Common myeloid progenitor, CD34-positive (primary cell): ENCODE measurements around the gene FAHD1.
A peak's percentile ranks its signal among the peaks of the same experiment; 100 is the strongest.

Experiments
- CTCF ChIA-PET: fragments of 350-600 bp; sonication (Branson Sonifier 250); formaldehyde crosslinking; loops from one replicate; lab custom pipeline; 2021; ENCODE audit warnings: antibody characterized with exemption; lab: Charles Lee
- POLR2A ChIA-PET: fragments of 350-600 bp; sonication (Branson Sonifier 250); formaldehyde crosslinking; loops from one replicate; lab custom pipeline; 2021; ENCODE audit warnings: antibody characterized with exemption; lab: Charles Lee
- DNase-seq, 3 donors: peaks; one replicate each; pipeline versions ENCODE4 v3.0.0 to v3.0.0-alpha.2; 2013
- H3K27ac ChIP-seq, 2 experiments: 1 replicate in 1 of 2; 2 replicates in 1 of 2; pipeline ENCODE4 v1.7.0; 2013; ENCODE audit warnings: inconsistent platforms in 2 of 2, low read length in 2 of 2, mild to moderate bottlenecking in 2 of 2, low read depth in 1 of 2, moderate library complexity in 1 of 2; ENCODE audit not compliant: severe bottlenecking in 2 of 2, insufficient read depth in 1 of 2, poor library complexity in 1 of 2
- H3K27me3 ChIP-seq, 5 experiments: replicated peaks in 2 of 5; 1 replicate in 3 of 5; 2 replicates in 2 of 5; pipeline versions ENCODE4 v1.6.1 to v1.7.0; 2013; ENCODE audit warnings: low read length in 4 of 5, mild to moderate bottlenecking in 2 of 5, moderate library complexity in 2 of 5, inconsistent platforms in 1 of 5; ENCODE audit not compliant: insufficient read depth in 5 of 5, control insufficient read depth in 4 of 5
- H3K36me3 ChIP-seq, 4 experiments: 1 replicate in 2 of 4; 2 replicates in 2 of 4; pipeline versions ENCODE4 v1.6.1 to v1.7.0; 2013; ENCODE audit warnings: low read length in 3 of 4, control low read depth in 1 of 4, mild to moderate bottlenecking in 1 of 4; ENCODE audit not compliant: control insufficient read depth in 4 of 4, insufficient read depth in 4 of 4
- H3K4me1 ChIP-seq, 4 experiments: 1 replicate in 3 of 4; 2 replicates in 1 of 4; pipeline versions ENCODE4 v1.6.1 to v1.7.1; 2013; ENCODE audit warnings: low read length in 3 of 4, mild to moderate bottlenecking in 3 of 4, control low read depth in 1 of 4, inconsistent platforms in 1 of 4, moderate library complexity in 1 of 4; ENCODE audit not compliant: control insufficient read depth in 4 of 4, insufficient read depth in 4 of 4; ENCODE audit errors: control extremely low read depth in 1 of 4
- H3K4me3 ChIP-seq, 7 experiments: 1 replicate in 4 of 7; 2 replicates in 3 of 7; pipeline versions ENCODE4 v1.5.1 to v1.7.0; 2013; ENCODE audit warnings: mild to moderate bottlenecking in 7 of 7, low read length in 6 of 7, moderate library complexity in 6 of 7, inconsistent platforms in 2 of 7, low read depth in 2 of 7, control low read depth in 1 of 7; ENCODE audit not compliant: insufficient read depth in 4 of 7, control insufficient read depth in 1 of 7; ENCODE audit errors: extremely low read depth in 1 of 7
- H3K9me3 ChIP-seq, 5 experiments: 1 replicate in 4 of 5; 2 replicates in 1 of 5; pipeline versions ENCODE4 v1.6.1 to v1.7.1; 2013; ENCODE audit warnings: low read length in 4 of 5, mild to moderate bottlenecking in 2 of 5, inconsistent platforms in 1 of 5, low read depth in 1 of 5, moderate library complexity in 1 of 5; ENCODE audit not compliant: control insufficient read depth in 4 of 5, insufficient read depth in 2 of 5; ENCODE audit errors: control extremely low read depth in 1 of 5
- WGBS: methylation state at CpG from one replicate; pipeline ENCODE4 v1.1.5; 2013; ENCODE audit not compliant: insufficient coverage; 5-methylcytosine and 5-hydroxymethylcytosine counted together

Gene FAHD1

DNA sequence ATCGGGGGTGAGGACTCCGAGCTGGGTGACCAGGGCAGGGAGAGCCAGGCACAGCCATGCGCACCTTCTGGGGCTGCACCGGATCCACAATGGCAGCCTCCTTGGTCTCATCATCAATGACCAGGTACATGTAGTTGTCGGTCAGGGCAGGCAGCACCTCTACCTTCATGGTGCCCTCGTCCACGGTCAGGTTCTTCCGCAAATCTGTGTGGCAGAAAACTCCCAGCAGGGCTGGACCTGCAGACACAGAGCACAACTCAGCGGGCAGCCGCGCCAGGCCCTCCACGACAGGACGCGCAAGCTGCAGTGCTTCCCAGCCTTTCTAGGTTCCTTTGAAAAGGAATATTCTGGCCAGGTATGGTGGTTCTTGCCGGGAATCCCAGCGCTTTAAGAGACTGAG lies 4.2 kb upstream of the FAHD1 start:
- DNase-seq: no peak
- POLR2A ChIA-PET: no interaction called here
- CTCF ChIA-PET: interaction anchor here (0.7 kb wide), 1 partner anchor 8 kb away, joined by 3 read pairs; no protein-coding TSS in a partner anchor

DNA sequence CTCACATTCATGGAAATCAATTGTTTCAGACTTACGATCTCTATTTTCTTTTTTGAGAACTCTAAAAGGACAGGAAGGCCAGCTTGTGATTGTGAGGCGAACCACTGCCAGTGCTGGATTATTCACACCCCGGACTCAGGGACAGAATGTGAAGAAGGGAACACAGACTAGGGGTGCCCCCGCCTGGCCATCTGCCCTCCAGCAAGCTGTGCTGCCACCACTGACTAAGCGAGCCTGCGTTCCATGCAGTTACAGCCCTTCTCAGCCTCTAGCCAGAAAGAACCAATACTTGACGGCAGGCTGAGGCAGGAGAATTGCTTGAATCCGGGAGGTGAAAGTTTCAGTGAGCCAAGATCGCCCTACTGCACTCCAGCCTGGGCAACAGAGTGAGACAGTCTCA lies 3.2 kb upstream of the FAHD1 start:
- POLR2A ChIA-PET: no interaction called here
- CTCF ChIA-PET: interaction anchor here (1.6 kb wide), 1 partner anchor 10 kb away, joined by 9 read pairs; no protein-coding TSS in a partner anchor

More for the DNA sequence above, 4.2 kb upstream of the FAHD1 start:
- Histone ChIP-seq H3K9me3 (no peaks in the 10 kb centered on the region), H3K4me1 (peaks cover 3 to 20% (median 17%) of the 10 kb centered on the region in 4 experiments), H3K36me3 (peaks cover 0 to 43% (median 23%) of the 10 kb centered on the region in 4 experiments), H3K27ac (no peak overlapping the region), H3K27me3 (no peaks in the 10 kb centered on the region), H3K4me3 (no peak overlapping the region)
- 95% methylated on average over 15 of the region's 16 CpGs for WGBS

DNA sequence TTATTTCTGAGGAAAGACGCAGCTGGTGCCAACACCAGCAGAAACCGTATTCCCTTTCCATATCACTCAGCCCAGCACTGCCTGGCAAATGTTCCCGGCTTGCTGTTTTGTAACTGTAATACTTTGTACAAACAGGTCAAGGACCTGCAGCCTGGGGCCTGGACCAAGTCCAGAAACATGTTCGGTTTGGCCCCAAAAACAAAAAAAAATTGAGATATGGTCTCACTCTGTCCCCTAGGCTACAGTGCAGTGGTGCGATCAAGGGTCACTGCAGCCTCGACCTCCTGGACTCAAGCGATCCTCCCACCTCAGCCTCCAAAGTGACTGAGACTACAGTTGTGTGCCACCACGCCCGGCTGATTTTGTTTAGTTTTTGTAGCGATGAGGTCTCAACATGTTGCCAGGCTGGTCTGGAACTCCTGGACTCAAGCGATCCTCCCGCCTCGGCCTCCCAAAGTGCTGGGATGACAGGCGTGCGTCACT lies 1.6 kb upstream of the FAHD1 start:
- peaks cover 2 to 24% (median 14%) of the 10 kb centered on the region in 4 experiments for H3K36me3 ChIP-seq
- peak overlapping the region; percentile 43 to 99 (median 77) for H3K4me3 ChIP-seq
- ChIA-PET POLR2A (interaction anchor here (0.6 kb wide), 1 partner anchor 43 kb away, joined by 3 read pairs; the partner anchor contains the start of gene NUBP2), CTCF (interaction anchor here (1.6 to 2.3 kb wide), 2 partner anchors 12 kb away, joined by 7 to 9 read pairs; no protein-coding TSS in a partner anchor)
- no peaks in the 10 kb centered on the region for H3K27me3 ChIP-seq
- WGBS: 69% methylated on average over 15 of the region's 15 CpGs
- H3K27ac ChIP-seq: peak overlapping the region in 1 of 2 experiments; percentile 67
- DNase-seq: no peak
- no peaks in the 10 kb centered on the region for H3K9me3 ChIP-seq
- peaks cover 3 to 34% (median 30%) of the 10 kb centered on the region in 4 experiments for H3K4me1 ChIP-seq

More for the DNA sequence above, 3.2 kb upstream of the FAHD1 start:
- Histone ChIP-seq H3K9me3 (no peaks in the 10 kb centered on the region), H3K4me1 (peaks cover 3 to 28% (median 25%) of the 10 kb centered on the region in 4 experiments), H3K4me3 (no peak overlapping the region), H3K27me3 (no peaks in the 10 kb centered on the region), H3K27ac (no peak overlapping the region), H3K36me3 (peaks cover 0 to 34% (median 18%) of the 10 kb centered on the region in 4 experiments)
- WGBS: 91% methylated on average over 8 of the region's 9 CpGs
- DNase-seq: peak; percentile 33 to 72 (median 56)

DNA sequence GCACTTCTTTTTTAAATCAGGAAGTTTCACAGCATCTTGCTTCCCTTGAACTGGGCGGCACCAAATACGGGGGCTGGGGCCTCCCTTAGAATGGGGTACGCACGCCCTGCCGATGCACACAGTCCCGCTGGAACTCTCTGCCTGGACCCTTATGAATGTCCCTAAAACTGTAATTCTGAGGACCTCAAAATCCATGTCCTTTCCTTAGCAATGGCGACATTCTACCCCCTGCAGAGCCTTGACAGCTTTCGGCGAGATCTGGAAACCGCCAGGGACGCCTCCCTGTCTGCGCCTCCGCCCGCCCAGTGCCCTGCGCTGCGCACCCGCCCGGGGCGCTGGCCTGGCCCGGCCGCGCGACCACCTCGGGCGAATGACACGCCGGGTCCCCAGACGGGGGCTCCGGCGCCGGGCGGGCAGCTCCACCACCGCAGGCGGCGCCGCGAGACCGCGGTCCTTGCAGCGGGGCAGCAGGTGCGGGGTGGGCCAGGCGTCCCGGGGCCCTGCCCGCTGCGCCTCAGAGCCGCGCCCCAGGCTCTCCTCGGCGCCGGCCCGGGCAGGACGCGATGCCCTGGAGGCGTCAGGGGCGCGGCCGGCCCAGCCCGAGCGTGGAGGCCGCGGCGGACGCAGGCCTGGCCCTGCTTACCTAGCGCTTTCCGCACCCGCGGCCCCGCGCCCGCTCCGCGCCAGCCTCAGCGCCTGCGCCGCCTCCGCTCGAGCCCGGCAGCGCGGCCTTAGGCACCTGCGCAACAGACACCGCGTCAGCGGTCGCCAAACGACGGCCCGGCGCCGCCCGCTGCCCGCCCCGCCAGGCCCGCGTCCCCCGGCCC lies 929 bp upstream of the FAHD1 start:
- Histone ChIP-seq H3K27ac (peak overlapping the region in 1 of 2 experiments; percentile 67), H3K4me3 (peak overlapping the region; percentile 43 to 99 (median 78)), H3K4me1 (peaks cover 3 to 34% (median 30%) of the 10 kb centered on the region in 4 experiments), H3K9me3 (no peaks in the 10 kb centered on the region), H3K36me3 (peaks cover 6 to 20% (median 15%) of the 10 kb centered on the region in 4 experiments), H3K27me3 (no peaks in the 10 kb centered on the region)
- ChIA-PET POLR2A (interaction anchor here (0.6 to 1.1 kb wide), 3 partner anchors 9 to 139 kb away, joined by 3 read pairs; partner anchors contain the start of gene RPS2), CTCF (interaction anchor here (2.3 kb wide), 1 partner anchor 13 kb away, joined by 7 read pairs; no protein-coding TSS in a partner anchor)
- DNase-seq: peak; percentile 69 to 87 (median 83)
- under 1% methylated on average over 92 of the region's 96 CpGs for whole genome bisulfite sequencing

DNA sequence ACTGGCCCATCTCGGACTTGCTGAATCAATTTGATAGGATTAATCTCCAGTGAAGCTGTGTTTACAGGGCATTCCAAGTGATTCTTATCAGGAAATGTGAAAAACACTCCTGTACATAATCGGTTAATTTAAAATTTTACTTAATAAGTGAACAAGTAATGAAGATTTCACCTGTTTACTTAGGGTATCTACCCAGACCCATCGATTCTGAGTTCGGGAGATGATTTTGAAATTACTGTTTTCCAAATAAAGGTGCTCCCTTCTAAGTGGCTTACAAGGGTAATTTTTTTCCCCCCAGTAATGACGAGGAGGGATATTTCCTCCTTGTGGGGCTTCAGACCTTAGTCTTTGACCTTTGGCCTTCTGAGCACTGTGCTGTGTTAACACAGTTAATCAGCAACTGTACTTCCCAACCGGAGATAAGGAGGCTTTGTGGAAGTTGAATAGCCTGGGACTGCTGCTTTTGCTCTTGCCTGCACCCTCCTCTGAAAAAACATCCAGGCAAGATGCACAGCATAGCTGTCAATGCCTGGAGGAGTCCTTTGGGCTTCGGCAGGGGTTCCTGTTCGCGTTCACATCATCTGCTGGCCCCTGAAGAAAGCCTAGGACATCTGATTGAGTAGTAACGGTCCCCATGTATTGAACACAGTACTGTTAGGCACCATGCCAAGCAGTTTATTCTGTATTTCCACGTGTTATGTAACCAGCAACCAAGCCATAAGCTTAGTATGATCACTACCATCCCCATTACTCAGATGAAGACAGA lies 1.8 kb downstream of the FAHD1 start:
- POLR2A ChIA-PET: no interaction called here
- CTCF ChIA-PET: no interaction called here
- WGBS: 91% methylated on average over 7 of the region's 11 CpGs
- Histone ChIP-seq H3K4me3 (peak overlapping the region in 1 of 7 experiments; percentile 77), H3K4me1 (peaks cover 3 to 34% (median 30%) of the 10 kb centered on the region in 4 experiments), H3K9me3 (no peaks in the 10 kb centered on the region), H3K36me3 (peaks cover 5 to 12% (median 7%) of the 10 kb centered on the region in 4 experiments), H3K27ac (no peak overlapping the region), H3K27me3 (no peaks in the 10 kb centered on the region)
- DNase-seq: no peak

DNA sequence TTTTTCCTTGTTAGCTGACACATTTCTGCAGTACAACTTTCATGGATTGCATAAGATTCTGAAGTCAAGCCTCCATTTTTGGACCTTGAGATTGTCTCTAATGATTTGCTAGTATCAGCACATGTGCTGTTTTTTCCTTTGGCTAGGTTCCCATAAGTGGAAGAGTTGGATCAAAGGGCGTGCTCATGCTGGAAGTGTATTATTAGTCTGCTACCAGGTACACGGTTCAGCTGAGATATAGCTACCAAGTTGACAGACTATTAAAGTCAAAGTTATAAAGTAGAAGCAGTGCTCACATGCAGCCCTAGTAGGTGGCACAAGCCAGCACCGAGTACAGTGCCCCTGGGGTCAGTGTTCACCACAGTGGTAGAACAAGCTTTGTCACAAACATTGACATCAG lies 3.2 kb downstream of the FAHD1 start:
- CTCF ChIA-PET: no interaction called here
- peaks cover 3 to 33% (median 28%) of the 10 kb centered on the region in 4 experiments for H3K4me1 ChIP-seq
- POLR2A ChIA-PET: no interaction called here
- peaks cover 5 to 12% (median 7%) of the 10 kb centered on the region in 4 experiments for H3K36me3 ChIP-seq
- H3K4me3 ChIP-seq: no peak overlapping the region
- no peaks in the 10 kb centered on the region for H3K9me3 ChIP-seq
- WGBS: 96% methylated on average over 3 of the region's 3 CpGs
- no peak for DNase-seq
- H3K27me3 ChIP-seq: no peaks in the 10 kb centered on the region
- no peak overlapping the region for H3K27ac ChIP-seq
